ENCODE measurements around the gene ARPC4.

The ARPC4 gene

GRCh38 chr3:9792405-9793160 is at the start of gene ARPC4, which contains the start of gene TADA3:
TSS of gene ARPC4 (plus strand) at chr3:9793082. CDS start at chr3:9793122, 40 bp downstream.
TSS of gene TADA3 (minus strand) at chr3:9792473. CDS start at chr3:9791466, 1,007 bp downstream.
- Histone ChIP-seq H3K27me3 (replicated peaks; ENCODE audit: control insufficient read depth, insufficient read depth, low read length) (no peaks in the 10 kb centered on the region), H3K4me3 (replicated peaks; ENCODE audit: low read depth, low read length) (peak within 1 kb of the TSS; percentile 86), H3K36me3 (ENCODE audit: control insufficient read depth, insufficient read depth, low read length) (peaks cover 20% of the 10 kb centered on the region)
- DNase-seq (ENCODE audit: extremely low read depth, insufficient read length), result peak; percentile 94
- no peak for TF ChIP-seq CTCF (IDR thresholded peaks at IDR 0.05; ENCODE audit: insufficient read depth, low read length, poor library complexity, severe bottlenecking)

- Histone ChIP-seq H3K27me3 (replicated peaks; ENCODE audit: control insufficient read depth, insufficient read depth, low read length) (no peaks in the 10 kb centered on the region), H3K36me3 (ENCODE audit: control insufficient read depth, insufficient read depth, low read length) (peaks cover 65% of the 10 kb centered on the region), H3K4me3 (replicated peaks; ENCODE audit: low read depth, low read length) (no peak overlapping the region)
- no peak for TF ChIP-seq CTCF (IDR thresholded peaks at IDR 0.05; ENCODE audit: insufficient read depth, low read length, poor library complexity, severe bottlenecking)
- DNase-seq (ENCODE audit: extremely low read depth, insufficient read length), result no peak
These were observed 49.3 kb upstream of the ARPC4 start for GRCh38 chr3:9743548-9743947.

GRCh38 chr3:9744162-9744561 is 48.7 kb upstream of the ARPC4 start:
- H3K27me3 ChIP-seq (replicated peaks; ENCODE audit: control insufficient read depth, insufficient read depth, low read length), result no peaks in the 10 kb centered on the region
- no peak overlapping the region for H3K4me3 ChIP-seq (replicated peaks; ENCODE audit: low read depth, low read length)
- peaks cover 61% of the 10 kb centered on the region for H3K36me3 ChIP-seq (ENCODE audit: control insufficient read depth, insufficient read depth, low read length)
- TF ChIP-seq CTCF (IDR thresholded peaks at IDR 0.05; ENCODE audit: insufficient read depth, low read length, poor library complexity, severe bottlenecking), result no peak
- no peak for DNase-seq (ENCODE audit: extremely low read depth, insufficient read length)

GRCh38 chr3:9745521-9745920 is 47.4 kb upstream of the ARPC4 start:
- H3K4me3 ChIP-seq (replicated peaks; ENCODE audit: low read depth, low read length), result no peak overlapping the region
- TF ChIP-seq CTCF (IDR thresholded peaks at IDR 0.05; ENCODE audit: insufficient read depth, low read length, poor library complexity, severe bottlenecking), result no peak
- peaks cover 52% of the 10 kb centered on the region for H3K36me3 ChIP-seq (ENCODE audit: control insufficient read depth, insufficient read depth, low read length)
- H3K27me3 ChIP-seq (replicated peaks; ENCODE audit: control insufficient read depth, insufficient read depth, low read length), result no peaks in the 10 kb centered on the region
- DNase-seq (ENCODE audit: extremely low read depth, insufficient read length), result no peak

GRCh38 chr3:9746330-9746729 is 46.6 kb upstream of the ARPC4 start:
- H3K36me3 ChIP-seq (ENCODE audit: control insufficient read depth, insufficient read depth, low read length), result peaks cover 47% of the 10 kb centered on the region
- no peak for TF ChIP-seq CTCF (IDR thresholded peaks at IDR 0.05; ENCODE audit: insufficient read depth, low read length, poor library complexity, severe bottlenecking)
- DNase-seq (ENCODE audit: extremely low read depth, insufficient read length), result no peak

More at GRCh38 chr3:9746330-9746729, 46.6 kb upstream of the ARPC4 start:
- H3K4me3 ChIP-seq (replicated peaks; ENCODE audit: low read depth, low read length), result no peak overlapping the region
- no peaks in the 10 kb centered on the region for H3K27me3 ChIP-seq (replicated peaks; ENCODE audit: control insufficient read depth, insufficient read depth, low read length)
